Breast epithelium (tissue), 3 donors: ENCODE data around the gene CDK11B.

ENCODE experiments used
- POLR2A ChIP-seq: fragments of 450-650 bp; IDR thresholded peaks from one replicate; pipeline ENCODE4 v1.6.1; 2016; ENCODE audit warnings: antibody characterized with exemption, mild to moderate bottlenecking, moderate library complexity
- TF ChIP-seq, protein P1 (sequence below), 3 donors: fragments of 450-650 bp; IDR thresholded peaks; one replicate each; pipeline ENCODE4 v1.5.1; 2016 to 2017; ENCODE audit warnings: antibody characterized with exemption in 3 of 3, mild to moderate bottlenecking in 3 of 3, moderate library complexity in 3 of 3

DNA sequence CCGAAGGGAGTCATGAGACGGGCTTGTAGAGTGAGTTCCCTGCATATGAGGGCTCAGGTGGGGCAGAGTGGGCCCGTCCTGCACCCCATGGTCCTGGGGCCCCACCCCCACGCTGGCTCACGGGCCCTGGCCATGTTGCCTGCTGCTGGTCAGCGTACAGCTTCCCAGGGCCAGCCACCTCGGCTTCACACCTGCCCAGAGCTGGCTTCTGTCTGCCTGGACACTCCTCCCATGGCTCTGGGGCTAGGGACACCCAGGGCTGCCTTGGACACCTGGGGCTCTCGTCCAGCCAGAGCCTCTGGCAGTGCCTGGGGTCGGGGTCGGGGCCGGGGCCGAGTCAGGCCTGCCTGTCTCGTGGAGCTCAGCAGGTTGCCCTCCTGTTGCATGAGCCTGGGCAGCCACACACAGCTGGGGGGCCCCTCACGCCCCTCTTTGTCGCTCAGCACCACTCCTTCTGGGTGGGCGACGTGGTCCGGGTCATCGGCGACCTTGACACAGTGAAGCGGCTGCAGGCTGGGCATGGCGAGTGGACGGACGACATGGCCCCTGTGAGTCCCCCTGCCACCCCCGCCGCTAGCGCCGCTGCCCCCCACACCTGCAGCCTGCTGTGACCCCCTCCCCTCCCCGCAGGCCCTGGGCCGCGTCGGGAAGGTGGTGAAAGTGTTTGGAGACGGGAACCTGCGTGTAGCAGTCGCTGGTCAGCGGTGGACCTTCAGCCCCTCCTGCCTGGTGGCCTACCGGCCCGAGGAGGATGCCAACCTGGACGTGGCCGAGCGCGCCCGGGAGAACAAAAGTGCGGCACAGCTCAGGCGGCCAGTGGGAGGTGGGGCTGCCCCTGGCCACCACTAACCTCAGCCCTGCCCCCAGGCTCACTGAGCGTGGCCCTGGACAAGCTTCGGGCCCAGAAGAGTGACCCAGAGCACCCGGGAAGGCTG lies 32.3 kb downstream of the CDK11B start:
- TF ChIP-seq, protein P1, sequence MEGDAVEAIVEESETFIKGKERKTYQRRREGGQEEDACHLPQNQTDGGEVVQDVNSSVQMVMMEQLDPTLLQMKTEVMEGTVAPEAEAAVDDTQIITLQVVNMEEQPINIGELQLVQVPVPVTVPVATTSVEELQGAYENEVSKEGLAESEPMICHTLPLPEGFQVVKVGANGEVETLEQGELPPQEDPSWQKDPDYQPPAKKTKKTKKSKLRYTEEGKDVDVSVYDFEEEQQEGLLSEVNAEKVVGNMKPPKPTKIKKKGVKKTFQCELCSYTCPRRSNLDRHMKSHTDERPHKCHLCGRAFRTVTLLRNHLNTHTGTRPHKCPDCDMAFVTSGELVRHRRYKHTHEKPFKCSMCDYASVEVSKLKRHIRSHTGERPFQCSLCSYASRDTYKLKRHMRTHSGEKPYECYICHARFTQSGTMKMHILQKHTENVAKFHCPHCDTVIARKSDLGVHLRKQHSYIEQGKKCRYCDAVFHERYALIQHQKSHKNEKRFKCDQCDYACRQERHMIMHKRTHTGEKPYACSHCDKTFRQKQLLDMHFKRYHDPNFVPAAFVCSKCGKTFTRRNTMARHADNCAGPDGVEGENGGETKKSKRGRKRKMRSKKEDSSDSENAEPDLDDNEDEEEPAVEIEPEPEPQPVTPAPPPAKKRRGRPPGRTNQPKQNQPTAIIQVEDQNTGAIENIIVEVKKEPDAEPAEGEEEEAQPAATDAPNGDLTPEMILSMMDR (IDR thresholded peaks at IDR 0.05): no peak
- no peak for TF ChIP-seq POLR2A
